PFSK-1 (cell line): Measurements from ENCODE around the gene ATP6AP1.

Experiments used
- FOXP2 ChIP-seq: optimal IDR thresholded peaks from 2 replicates; pipeline ENCODE3; 2011; ENCODE audit warnings: borderline replicate concordance, control low read depth, inconsistent platforms; ENCODE audit not compliant: insufficient read depth; ENCODE audit errors: extremely low read length, extremely low read depth
- POLR2AphosphoS5 ChIP-seq: IDR thresholded peaks from 2 replicates; pipeline ENCODE4 v1.6.1; 2012; ENCODE audit warnings: low read depth, mild to moderate bottlenecking, control low read depth, low read length, moderate library complexity
- REST ChIP-seq, 2 experiments: IDR thresholded peaks; 2 replicates each; pipeline versions ENCODE4 v1.6.1 to v1.8.0; 2011 to 2012; ENCODE audit warnings: low read depth in 2 of 2, low read length in 2 of 2, control low read depth in 1 of 2, inconsistent platforms in 1 of 2, mild to moderate bottlenecking in 1 of 2, moderate library complexity in 1 of 2; ENCODE audit not compliant: insufficient read depth in 1 of 2
- SIN3A ChIP-seq: IDR thresholded peaks from 2 replicates; pipeline ENCODE4 v1.6.1; 2012; ENCODE audit warnings: mild to moderate bottlenecking, low read length, moderate library complexity, borderline replicate concordance; ENCODE audit not compliant: insufficient read depth
- TAF1 ChIP-seq: IDR thresholded peaks from 2 replicates; pipeline ENCODE4 v1.6.1; 2012; ENCODE audit warnings: low read length, control low read depth, borderline replicate concordance; ENCODE audit not compliant: insufficient read depth

ATP6AP1 gene

GRCh38 chrX:154431341-154431740 is 2.9 kb downstream of the ATP6AP1 start:
- no peak for TF ChIP-seq FOXP2
- TF ChIP-seq REST (IDR thresholded peaks at IDR 0.05; ENCODE audit: insufficient read depth in 1 of 2, low read depth in 2 of 2, low read length in 2 of 2) = no peak
- TF ChIP-seq SIN3A = no peak
- TF ChIP-seq TAF1 = no peak
- TF ChIP-seq POLR2AphosphoS5 = no peak

GRCh38 chrX:154432210-154432609 is 3.7 kb downstream of the ATP6AP1 start:
- TF ChIP-seq FOXP2 = no peak
- no peak for TF ChIP-seq TAF1
- no peak for TF ChIP-seq REST (IDR thresholded peaks at IDR 0.05; ENCODE audit: insufficient read depth in 1 of 2, low read depth in 2 of 2, low read length in 2 of 2)
- TF ChIP-seq SIN3A = no peak

- TF ChIP-seq SIN3A = no peak
- TF ChIP-seq REST (IDR thresholded peaks at IDR 0.05; ENCODE audit: insufficient read depth in 1 of 2, low read depth in 2 of 2, low read length in 2 of 2) = no peak
Measured at GRCh38 chrX:154433605-154434004, 5.1 kb downstream of the ATP6AP1 start.

GRCh38 chrX:154434394-154435168 is 6.1 kb downstream of the ATP6AP1 start:
- TF ChIP-seq TAF1 (no peak), FOXP2 (no peak)

- TF ChIP-seq SIN3A = no peak
- TF ChIP-seq REST (IDR thresholded peaks at IDR 0.05; ENCODE audit: insufficient read depth in 1 of 2, low read depth in 2 of 2, low read length in 2 of 2) = no peak
- no peak for TF ChIP-seq FOXP2
- TF ChIP-seq POLR2AphosphoS5 = no peak
- TF ChIP-seq TAF1 = no peak
Measured at GRCh38 chrX:154435171-154435733, 6.8 kb downstream of the ATP6AP1 start.
